Activated naive CD4-positive, alpha-beta T cell treated with anti-CD3 and anti-CD28 coated beads for 36 hours (primary cell): Measurements from ENCODE around the gene PLCB4. TPM values are rescaled to one million over a fixed set of nuclear protein-coding genes. Genes with fewer than 3 reads are reported as not detected.
"Not testable (repeated sequence)": the region's sequence is repeated elsewhere in the genome, so short reads cannot be mapped to it uniquely, and the experiment has no call there.

Experiments
- CTCF ChIA-PET: fragments of 350-600 bp; sonication (Branson Sonifier 250); formaldehyde crosslinking; loops from one replicate; lab custom pipeline; 2021; ENCODE audit warnings: antibody characterized with exemption; lab: Charles Lee
- DNase-seq: peaks from one replicate; pipeline ENCODE4 v3.0.0-alpha.2; 2020
- H3K27ac Mint-ChIP-seq: one replicate; pipeline ENCODE4 v1.8.0; 2021; ENCODE audit warnings: mild to moderate bottlenecking, mixed read lengths
- H3K27me3 Mint-ChIP-seq: one replicate; pipeline ENCODE4 v1.8.0; 2021; ENCODE audit warnings: low read depth, mixed read lengths
- H3K36me3 Mint-ChIP-seq: one replicate; pipeline ENCODE4 v1.8.0; 2021; ENCODE audit warnings: low read depth, mixed read lengths
- H3K4me1 Mint-ChIP-seq: one replicate; pipeline ENCODE4 v1.8.0; 2021; ENCODE audit warnings: low read depth, mixed read lengths
- H3K4me3 Mint-ChIP-seq: one replicate; pipeline ENCODE4 v1.8.0; 2021; ENCODE audit warnings: mild to moderate bottlenecking, moderate library complexity, mixed read lengths
- H3K9me3 Mint-ChIP-seq: one replicate; pipeline ENCODE4 v1.8.0; 2021; ENCODE audit warnings: mixed read lengths
- intact Hi-C: fragments of 100-400 bp; cut with micrococcal nuclease; formaldehyde crosslinking; loops from one replicate; pipeline ENCODE4 v1.15.1; 2023
- total RNA-seq, 2 experiments: library from RNA; stranded (reverse); gene quantifications; one replicate each; pipeline ENCODE4 v1.2.3, GENCODE V29; 2021

Gene PLCB4
- total RNA-seq, 2 experiments from 2014 or later, result not detected

DNA sequence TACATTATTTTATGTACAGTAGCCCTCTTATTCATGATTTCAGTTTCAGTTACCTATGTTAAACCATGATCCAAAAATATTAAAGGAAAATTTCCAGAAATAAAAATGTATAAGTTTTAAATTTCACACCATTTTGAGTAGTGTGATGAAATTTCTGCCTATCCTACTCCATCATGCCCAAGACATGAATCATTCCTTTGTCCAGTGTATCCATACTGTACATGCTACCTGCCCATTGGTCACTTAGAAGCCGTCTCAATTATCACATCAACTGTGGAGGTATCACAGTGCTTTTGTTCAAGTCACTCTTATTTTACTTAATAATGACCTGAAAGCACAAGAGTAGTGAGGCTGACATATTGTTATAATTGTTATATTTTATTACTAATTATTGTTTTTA lies 32.3 kb upstream of the PLCB4 start:
- Mint-ChIP-seq H3K9me3 (peaks cover 8% of the 10 kb centered on the region), H3K27ac (no peak overlapping the region), H3K4me1 (no peaks in the 10 kb centered on the region), H3K36me3 (no peaks in the 10 kb centered on the region), H3K27me3 (no peaks in the 10 kb centered on the region), H3K4me3 (no peak overlapping the region)
- DNase-seq, result no peak
- CTCF ChIA-PET, result no interaction called here
- intact Hi-C loops, result no loop called here

DNA sequence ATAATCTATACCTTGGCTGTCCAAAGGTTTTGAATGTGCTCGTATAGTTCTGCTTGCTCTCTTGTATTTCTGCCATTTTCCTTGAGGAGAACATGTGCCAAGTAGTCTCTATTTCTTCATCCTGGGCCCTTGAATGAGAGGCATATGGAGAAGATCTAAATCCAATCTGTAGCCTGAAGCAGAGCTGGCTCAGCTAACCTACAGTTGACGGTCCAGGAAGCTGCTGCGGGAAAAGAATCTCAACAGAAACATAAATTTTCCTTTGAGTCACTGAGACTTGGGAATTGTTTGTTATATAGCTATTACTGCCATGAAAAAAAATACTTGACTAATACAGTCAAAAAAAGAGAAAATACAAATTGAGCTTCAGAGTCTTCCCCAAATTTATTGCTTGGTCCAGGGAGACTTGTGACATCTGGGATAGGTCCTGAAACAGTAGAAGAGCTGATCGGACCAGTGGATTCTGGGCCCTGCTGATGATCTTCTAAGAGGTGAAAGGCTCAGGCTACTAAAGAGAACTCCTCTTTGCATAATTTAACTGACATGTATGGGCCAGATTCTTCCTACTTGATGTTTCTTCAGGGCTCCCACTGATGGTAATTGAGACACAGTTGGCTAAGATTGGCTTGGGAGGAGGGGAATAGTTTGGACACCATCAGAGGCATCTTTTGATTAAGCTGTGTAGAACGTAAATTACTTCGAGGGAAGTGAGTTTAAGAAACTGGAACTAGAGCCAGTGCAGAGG lies 29.9 kb upstream of the PLCB4 start:
- DNase-seq, result no peak
- CTCF ChIA-PET, result no interaction called here
- intact Hi-C loops, result no loop called here
- Mint-ChIP-seq H3K27me3 (no peaks in the 10 kb centered on the region), H3K27ac (no peak overlapping the region), H3K4me1 (no peaks in the 10 kb centered on the region), H3K9me3 (peaks cover 6% of the 10 kb centered on the region), H3K4me3 (no peak overlapping the region), H3K36me3 (no peaks in the 10 kb centered on the region)

DNA sequence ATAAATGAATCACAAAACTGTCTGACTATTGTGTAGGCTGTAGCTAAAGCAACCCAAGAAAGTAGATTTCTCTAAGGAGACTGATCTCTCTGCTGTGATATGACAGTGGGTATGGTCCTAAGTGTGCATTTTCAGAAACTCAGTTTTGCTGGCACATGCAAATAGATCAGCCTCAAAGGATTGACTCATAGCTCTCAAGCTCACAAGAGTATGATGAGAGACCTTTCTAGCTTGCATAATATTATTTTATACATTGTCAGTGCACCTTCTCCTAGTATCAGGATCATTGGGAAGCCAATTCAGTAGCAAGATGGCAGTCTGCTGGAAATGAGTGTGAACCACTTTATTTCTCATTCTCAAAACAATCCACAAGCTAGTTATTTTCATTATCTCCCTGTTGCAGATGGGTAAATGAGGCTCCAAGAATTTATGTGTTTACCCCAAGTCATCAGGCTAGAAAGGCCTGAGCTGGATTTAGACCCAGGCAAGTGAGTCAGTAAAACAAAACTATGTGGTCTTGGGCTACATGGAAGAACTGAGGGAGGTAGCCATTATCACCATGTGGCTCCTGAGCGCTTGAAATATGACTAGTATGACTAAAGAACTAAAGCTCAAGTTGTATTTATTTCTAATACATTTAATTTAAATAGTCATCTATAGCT lies 27.9 kb upstream of the PLCB4 start:
- intact Hi-C loops, result no loop called here
- CTCF ChIA-PET, result no interaction called here
- Mint-ChIP-seq H3K36me3 (no peaks in the 10 kb centered on the region), H3K9me3 (peaks cover 6% of the 10 kb centered on the region), H3K4me1 (no peaks in the 10 kb centered on the region), H3K27ac (no peak overlapping the region), H3K27me3 (no peaks in the 10 kb centered on the region), H3K4me3 (no peak overlapping the region)
- no peak for DNase-seq

DNA sequence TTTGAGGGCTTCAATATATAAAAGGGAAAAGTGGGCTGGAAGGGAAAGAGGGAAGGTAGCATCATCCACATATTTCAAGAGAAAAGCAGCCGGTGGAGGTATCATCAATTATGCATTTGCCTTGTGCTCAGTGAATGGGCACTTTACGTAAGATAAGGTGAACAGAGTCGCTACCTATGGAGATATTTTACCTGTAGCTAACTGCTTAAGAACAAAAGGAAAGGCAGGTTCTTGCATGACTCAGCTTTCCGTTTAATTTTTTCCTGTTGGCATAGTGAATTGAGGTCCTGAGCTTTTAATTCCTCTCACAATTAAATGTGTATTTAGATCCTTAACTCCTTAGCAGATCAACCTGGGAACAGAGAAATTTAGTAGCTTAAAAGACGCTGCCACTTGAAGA lies 25.5 kb upstream of the PLCB4 start:
- CTCF ChIA-PET, result interaction anchor here (0.6 kb wide), 1 partner anchor 190 kb away, joined by 3 read pairs; no protein-coding TSS in a partner anchor
- no peak overlapping the region for H3K4me3 Mint-ChIP-seq
- no peaks in the 10 kb centered on the region for H3K36me3 Mint-ChIP-seq
- no peaks in the 10 kb centered on the region for H3K27me3 Mint-ChIP-seq
- H3K9me3 Mint-ChIP-seq, result peaks cover 5% of the 10 kb centered on the region
- intact Hi-C loops, result no loop called here
- no peak overlapping the region for H3K27ac Mint-ChIP-seq
- no peaks in the 10 kb centered on the region for H3K4me1 Mint-ChIP-seq
- no peak for DNase-seq

DNA sequence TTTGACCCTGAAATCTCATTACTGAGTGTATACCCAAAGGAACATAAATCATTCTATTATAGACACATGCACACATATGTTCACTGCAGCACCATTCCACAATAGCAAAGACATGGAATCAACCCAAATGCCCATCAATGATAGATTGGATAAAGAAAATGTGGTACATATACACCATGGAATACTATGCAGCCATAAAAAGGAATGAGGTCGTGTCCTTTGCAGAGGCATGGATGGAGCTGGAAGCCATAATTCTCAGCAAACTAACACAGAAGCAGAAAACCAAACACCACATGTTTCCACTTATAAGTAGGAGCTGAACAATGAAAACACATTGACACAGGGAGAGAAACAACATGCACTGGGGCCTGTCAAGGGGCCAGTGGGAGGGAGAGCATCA lies 21.0 kb upstream of the PLCB4 start:
- H3K27ac Mint-ChIP-seq, CTCF ChIA-PET, H3K36me3 Mint-ChIP-seq, DNase-seq, H3K4me3 Mint-ChIP-seq, H3K9me3 Mint-ChIP-seq, H3K27me3 Mint-ChIP-seq, H3K4me1 Mint-ChIP-seq, intact Hi-C loops: not testable (repeated sequence)

DNA sequence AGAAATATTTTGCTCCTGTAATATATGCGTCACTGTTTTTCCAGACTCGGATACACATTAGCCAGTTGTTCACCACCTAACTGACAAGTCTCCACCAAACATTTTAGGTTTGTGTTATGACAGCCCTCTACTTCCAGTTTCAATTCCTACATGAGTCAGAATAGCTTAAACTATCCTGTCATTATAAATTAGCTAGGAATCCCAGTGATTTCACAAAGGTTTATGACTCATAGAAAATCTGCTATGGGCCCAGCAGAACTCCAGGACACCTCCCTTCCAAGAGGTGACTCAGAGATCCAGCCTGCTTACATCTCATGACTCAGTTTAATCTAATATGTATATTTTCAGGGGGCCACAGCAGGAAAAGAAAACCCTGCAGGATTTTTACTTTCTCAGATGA lies 17.4 kb upstream of the PLCB4 start:
- H3K9me3 Mint-ChIP-seq, result peaks cover 4% of the 10 kb centered on the region
- no peaks in the 10 kb centered on the region for H3K36me3 Mint-ChIP-seq
- CTCF ChIA-PET, result no interaction called here
- no peak overlapping the region for H3K27ac Mint-ChIP-seq
- no peaks in the 10 kb centered on the region for H3K27me3 Mint-ChIP-seq
- no peak overlapping the region for H3K4me3 Mint-ChIP-seq
- H3K4me1 Mint-ChIP-seq, result no peaks in the 10 kb centered on the region
- no peak for DNase-seq
- intact Hi-C loops, result loop anchor here (1.0 kb wide), 1 partner anchor 44 kb away; no protein-coding TSS in a partner anchor

DNA sequence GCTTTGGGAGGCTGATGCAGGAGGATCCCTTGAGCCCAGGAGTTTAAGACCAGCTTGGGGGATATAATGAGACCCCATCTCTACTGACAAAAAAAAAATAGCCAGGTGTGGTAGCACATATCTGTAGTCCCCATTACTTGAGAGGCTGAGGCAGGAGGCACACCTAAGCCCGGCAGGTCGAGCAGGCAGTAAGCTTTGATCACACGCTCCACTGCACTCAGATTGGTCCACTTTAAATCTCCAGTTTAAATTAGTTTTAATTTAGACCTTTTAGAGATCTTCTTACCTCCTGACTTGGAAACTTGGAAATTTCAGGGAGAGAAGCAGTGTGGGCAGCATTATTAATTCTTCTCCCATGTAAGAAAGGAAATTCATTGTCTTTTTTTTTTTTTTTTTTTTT lies 16.8 kb upstream of the PLCB4 start:
- peaks cover 4% of the 10 kb centered on the region for H3K9me3 Mint-ChIP-seq
- H3K27me3 Mint-ChIP-seq, result no peaks in the 10 kb centered on the region
- no peak overlapping the region for H3K27ac Mint-ChIP-seq
- DNase-seq, result no peak
- H3K36me3 Mint-ChIP-seq, result no peaks in the 10 kb centered on the region
- H3K4me3 Mint-ChIP-seq, result no peak overlapping the region
- intact Hi-C loops, result no loop called here
- H3K4me1 Mint-ChIP-seq, result no peaks in the 10 kb centered on the region
- CTCF ChIA-PET, result no interaction called here

DNA sequence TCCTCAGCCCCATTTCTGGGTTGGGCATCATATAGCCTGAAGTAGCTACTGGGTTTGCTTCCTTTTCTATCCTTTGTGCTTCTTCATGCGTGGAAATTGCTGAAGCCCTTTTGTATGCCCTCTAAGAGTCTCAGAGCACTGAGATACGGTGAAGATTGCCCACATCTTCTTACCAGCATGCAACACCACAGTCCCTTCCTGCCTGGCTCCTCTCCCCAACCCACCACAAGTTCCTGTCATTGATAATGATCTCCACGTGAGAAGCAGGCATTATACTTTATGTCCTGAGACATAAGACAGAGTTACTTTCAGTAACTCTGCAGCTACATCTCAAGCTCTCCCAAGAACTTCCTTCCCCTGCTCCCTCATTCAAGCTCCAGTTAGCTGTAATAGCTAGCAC lies 15.8 kb upstream of the PLCB4 start:
- no peak overlapping the region for H3K4me3 Mint-ChIP-seq
- intact Hi-C loops, result no loop called here
- no peaks in the 10 kb centered on the region for H3K36me3 Mint-ChIP-seq
- DNase-seq, result no peak
- no peaks in the 10 kb centered on the region for H3K4me1 Mint-ChIP-seq
- H3K27me3 Mint-ChIP-seq, result no peaks in the 10 kb centered on the region
- no peak overlapping the region for H3K27ac Mint-ChIP-seq
- H3K9me3 Mint-ChIP-seq, result peaks cover 4% of the 10 kb centered on the region
- CTCF ChIA-PET, result no interaction called here

DNA sequence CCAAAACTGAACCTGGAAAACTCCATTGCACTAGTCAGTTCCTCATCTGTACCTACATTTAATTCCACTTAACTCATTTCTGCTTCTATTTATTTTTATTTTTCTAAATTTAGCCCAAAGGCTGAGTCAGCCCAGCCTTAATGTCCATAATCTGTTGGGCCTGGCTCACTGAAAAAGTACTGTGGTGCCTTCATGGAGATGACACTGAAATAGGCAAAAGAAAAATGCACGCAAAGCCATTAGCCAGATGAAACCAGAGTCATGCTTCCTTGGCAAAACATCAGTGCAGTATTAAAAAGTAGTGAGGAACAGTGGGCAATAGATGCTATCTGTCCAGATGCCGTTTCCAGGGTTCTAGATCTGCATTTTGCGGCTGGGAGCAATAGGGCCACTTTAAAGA lies 14.7 kb upstream of the PLCB4 start:
- no peak overlapping the region for H3K27ac Mint-ChIP-seq
- DNase-seq, result no peak
- no peaks in the 10 kb centered on the region for H3K4me1 Mint-ChIP-seq
- CTCF ChIA-PET, result no interaction called here
- intact Hi-C loops, result no loop called here
- H3K9me3 Mint-ChIP-seq, result peaks cover 4% of the 10 kb centered on the region
- H3K36me3 Mint-ChIP-seq, result no peaks in the 10 kb centered on the region
- H3K4me3 Mint-ChIP-seq, result no peak overlapping the region
- H3K27me3 Mint-ChIP-seq, result no peaks in the 10 kb centered on the region

DNA sequence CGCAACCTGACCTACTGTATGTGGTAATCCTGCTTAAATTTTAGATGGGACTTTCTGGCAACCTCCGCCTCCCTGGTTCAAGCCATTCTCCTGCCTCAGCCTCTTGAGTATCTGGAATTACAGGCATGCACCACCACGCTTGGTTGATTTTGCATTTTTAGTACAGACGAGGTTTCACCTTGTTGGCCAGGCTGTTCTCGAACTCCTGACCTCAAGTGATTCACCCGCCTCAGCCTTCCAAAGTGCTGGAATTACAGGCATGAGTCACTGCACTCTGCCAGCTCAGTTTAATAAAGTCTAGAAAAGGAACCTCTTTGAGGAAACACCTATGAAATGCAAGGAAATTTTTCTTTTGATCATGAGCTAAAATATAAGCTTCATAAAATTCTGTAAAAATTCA lies 9.0 kb upstream of the PLCB4 start:
- Mint-ChIP-seq H3K4me1 (no peaks in the 10 kb centered on the region), H3K9me3 (peaks cover 2% of the 10 kb centered on the region), H3K27me3 (no peaks in the 10 kb centered on the region), H3K36me3 (no peaks in the 10 kb centered on the region), H3K4me3 (no peak overlapping the region), H3K27ac (no peak overlapping the region)
- CTCF ChIA-PET, result no interaction called here
- no peak for DNase-seq
- intact Hi-C loops, result no loop called here

DNA sequence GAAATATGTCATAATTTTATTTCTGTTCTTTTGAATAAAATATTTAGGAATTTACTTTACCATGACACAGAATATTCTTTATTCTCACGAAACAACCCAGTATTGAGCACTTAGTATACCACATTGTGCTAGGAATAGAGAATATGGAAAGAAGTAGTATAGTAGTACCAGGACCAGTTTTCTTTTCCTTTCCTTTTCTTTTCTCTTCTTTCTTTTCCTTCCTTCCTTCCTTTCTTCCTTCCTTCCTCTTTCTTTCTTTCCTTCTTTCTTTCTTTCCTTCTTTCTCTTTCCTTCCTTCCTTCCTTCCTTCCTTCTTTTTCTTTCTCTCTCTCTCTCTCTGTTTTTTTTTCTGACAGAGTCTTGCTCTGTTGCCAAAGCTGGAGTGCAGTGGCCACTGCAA lies 7.5 kb upstream of the PLCB4 start:
- DNase-seq, result no peak
- Mint-ChIP-seq H3K36me3 (no peaks in the 10 kb centered on the region), H3K27me3 (peaks cover 1% of the 10 kb centered on the region), H3K4me1 (no peaks in the 10 kb centered on the region), H3K9me3 (peaks cover 2% of the 10 kb centered on the region), H3K27ac (no peak overlapping the region), H3K4me3 (no peak overlapping the region)
- CTCF ChIA-PET, result no interaction called here
- intact Hi-C loops, result no loop called here

DNA sequence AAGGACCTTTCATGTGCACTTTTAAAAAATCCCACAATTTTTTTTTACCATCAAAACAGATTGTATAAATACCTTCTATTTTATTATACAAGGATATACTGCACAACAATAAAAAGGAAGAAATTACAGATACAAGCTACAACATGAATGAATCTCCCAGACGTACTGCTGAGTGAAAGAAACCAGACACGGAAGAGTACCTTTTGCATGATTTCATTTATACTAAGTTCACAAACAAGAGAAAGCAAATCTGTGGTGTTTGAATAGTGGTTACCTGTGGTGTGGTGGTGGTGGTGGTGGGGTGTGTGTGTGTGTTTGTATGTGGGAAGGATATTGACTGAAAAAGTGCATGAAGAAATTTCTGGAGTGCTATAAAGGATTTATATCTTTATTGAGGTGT lies 6.8 kb upstream of the PLCB4 start:
- CTCF ChIA-PET, result no interaction called here
- intact Hi-C loops, result no loop called here
- Mint-ChIP-seq H3K4me1 (no peaks in the 10 kb centered on the region), H3K27me3 (peaks cover 5% of the 10 kb centered on the region), H3K27ac (no peak overlapping the region), H3K4me3 (no peak overlapping the region), H3K9me3 (peaks cover 2% of the 10 kb centered on the region), H3K36me3 (no peaks in the 10 kb centered on the region)
- no peak for DNase-seq

DNA sequence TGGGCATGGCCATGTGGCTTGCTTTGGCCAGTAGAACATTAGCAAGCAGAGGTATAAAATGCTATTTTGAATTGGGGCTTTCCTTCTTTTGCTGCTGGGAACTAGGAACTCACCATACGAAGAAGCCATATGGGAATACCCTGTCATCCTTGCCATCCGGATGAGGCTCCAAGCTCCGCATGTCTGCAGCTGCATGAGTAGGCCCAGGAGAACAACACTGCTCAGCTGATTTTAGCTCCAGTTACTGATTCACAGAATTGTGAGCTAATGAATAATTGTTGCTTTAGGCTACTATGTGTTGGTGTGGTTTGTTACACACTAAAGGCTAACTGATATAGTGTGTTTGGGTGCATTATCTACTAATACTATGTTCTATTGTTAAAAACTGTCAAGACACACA lies 2.7 kb upstream of the PLCB4 start:
- DNase-seq, result no peak
- Mint-ChIP-seq H3K9me3 (peaks cover 2% of the 10 kb centered on the region), H3K4me3 (no peak overlapping the region), H3K4me1 (peaks cover 3% of the 10 kb centered on the region), H3K27ac (no peak overlapping the region), H3K36me3 (peaks cover 3% of the 10 kb centered on the region), H3K27me3 (peaks cover 29% of the 10 kb centered on the region)
- CTCF ChIA-PET, result no interaction called here
- intact Hi-C loops, result no loop called here
